ENCODE results near the gene UNC5C.
A peak's percentile ranks its signal among the peaks of the same experiment; 100 is the strongest.
"Not testable (repeated sequence)": the region's sequence is repeated elsewhere in the genome, so short reads cannot be mapped to it uniquely, and the experiment has no call there.

The UNC5C gene

DNA sequence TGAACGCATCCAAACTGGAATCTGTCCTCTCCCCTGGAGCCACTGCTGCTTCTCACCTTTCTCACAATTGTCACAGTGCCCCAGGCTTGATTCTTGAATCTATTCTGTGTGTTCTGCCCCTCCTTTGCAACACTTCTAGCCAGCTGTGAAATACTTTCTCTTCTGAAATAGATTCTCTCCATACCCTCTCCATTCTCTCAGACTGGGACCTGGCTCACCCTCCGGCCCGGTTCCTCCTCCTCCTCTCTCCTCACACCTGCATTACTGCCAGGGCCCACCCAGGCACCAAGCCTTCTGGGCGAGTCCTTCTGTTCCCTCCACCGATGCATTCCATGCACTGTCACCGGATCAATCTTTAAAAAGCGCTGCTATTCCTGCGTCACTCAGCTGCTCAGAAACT is 336.1 kb downstream of the UNC5C start:
- no peak for DNase-seq

- DNase-seq: no peak
Observed at GRCh38 chr4:95209927-95210326, 338.8 kb downstream of the UNC5C start.

DNA sequence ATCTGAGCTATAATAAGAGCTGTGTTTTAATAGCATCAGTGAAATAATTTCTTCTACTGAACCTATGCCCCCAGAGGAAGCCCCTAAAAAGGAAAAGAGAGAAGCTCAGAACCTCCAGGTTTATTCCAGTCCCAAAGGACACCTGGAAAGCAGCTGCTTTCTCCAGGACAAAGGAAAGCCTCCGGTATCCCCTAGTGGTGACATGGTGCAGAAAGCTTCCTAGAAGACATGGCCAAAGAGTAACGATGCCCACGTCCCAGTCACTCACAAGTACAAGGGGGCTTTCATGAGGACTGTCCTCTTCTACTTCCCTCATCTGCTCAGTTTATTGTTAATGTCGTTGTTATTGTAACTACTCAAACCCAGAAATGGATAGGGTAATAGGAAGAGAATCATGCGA is 343.9 kb downstream of the UNC5C start:
- no peak for DNase-seq

DNA sequence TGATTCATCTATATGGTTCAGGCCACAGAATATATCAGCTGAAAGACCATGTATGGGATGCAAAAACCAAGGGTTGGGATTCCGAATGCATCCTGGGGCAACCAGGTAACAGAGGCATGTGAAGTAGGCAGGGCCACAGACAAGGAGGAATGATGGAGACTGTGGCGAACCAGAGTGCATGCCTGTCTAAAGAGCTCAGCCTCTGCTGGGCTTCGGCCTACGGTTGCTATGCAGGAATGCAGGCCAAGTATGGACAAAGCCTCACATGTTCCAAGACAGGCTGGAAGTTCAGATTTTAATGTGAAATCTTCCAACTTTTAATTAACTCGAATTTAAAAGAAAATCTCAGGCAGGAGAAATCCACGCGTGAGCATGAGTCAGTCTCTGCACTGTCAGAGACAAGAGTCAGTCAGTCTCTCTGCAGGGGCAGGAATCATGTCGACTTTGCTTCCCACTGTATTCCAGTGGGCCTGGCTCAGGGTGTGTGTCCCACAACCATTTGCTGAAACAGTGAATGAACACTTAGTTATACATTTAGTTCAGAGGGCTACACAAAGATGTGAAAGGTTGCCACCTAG is 344.4 kb downstream of the UNC5C start:
- no peak for DNase-seq

DNA sequence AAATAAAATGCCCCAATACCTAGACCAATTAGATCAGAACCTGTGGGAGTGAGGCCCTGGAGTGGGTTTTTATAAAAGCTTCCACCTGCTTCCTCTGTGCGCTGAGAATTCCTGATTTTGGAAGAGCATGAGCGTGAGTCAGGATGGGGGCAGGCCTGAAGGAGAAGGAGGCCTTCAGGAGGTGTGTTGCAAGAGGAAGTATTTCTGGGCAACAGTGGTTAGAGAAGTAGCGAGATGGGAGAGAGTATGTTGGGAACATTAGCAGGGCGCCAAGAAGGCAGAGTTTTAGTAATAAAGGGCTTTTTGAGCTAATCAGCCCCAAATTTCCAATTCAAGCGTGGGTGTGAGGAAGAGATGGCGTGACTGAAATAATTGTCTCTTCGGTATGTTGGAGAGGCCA is 349.8 kb downstream of the UNC5C start:
- no peak for DNase-seq

GRCh38 chr4:95197353-95197752 is 351.4 kb downstream of the UNC5C start:
- no peak for DNase-seq

DNA sequence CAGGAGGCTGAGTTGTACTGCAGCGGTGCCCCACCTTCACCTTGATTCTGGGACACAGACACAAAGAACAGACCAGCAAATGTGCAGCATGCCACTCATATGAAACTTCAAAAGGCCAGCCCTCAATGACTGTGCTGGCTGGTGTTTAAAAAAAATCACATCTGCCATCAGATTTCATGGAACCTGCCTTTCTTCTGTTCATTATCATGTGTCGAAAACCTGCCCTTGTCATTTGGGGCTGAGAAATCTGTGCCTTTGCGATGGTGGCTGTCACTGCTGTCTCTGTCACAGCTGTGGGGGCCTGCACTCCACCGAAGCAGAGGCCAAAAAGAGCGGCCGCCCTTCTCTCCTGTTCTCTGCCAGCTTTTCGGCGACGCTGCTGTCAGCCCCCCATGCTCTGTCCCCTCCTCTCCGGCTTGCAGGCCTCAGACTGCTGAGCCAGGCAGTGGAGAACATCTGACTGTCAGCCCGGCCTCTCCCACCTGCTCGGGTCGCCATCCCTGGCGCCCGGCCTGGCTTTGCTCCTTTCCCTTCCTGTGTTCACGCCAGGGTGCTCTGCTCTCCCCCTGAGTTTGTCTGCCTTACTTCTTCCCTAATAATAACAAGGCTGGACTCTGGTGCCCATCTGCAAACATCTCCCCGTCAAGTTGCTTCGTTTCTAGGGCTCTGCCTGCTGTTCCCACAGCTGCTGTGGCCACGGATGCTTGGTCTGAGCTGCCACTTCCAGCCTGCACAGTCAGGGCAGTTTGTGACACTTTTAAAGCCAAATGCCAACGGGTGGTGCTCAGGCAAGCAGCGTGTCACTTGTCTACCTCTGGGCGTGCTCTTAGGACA is 355.2 kb downstream of the UNC5C start:
- DNase-seq: no peak

DNA sequence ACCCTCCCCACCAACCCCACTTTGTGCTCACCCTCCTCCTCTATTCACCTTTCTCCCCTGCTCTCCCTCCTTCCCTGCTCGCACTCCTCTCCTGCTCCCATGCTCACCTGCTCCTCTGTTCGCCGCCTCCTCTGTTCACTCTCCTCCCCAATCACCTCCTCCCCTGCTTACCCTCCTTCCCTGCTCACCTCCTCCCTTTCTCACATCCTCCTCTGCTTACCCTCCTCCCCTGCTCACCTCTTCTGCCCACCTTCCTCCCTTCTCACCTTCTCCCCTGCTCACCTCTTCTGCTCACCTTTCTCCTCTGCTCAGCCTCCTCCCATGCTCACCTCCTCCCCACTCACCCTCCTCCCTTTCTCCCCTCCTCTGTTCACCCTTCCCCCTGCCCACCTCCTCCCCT is 357.2 kb downstream of the UNC5C start:
- no peak for DNase-seq

GRCh38 chr4:95190751-95191436 is 357.9 kb downstream of the UNC5C start:
- no peak for DNase-seq

- DNase-seq: no peak
Observed at GRCh38 chr4:95188701-95189370, 359.9 kb downstream of the UNC5C start.

- DNase-seq: no peak
Observed at GRCh38 chr4:95186666-95187065, 362.1 kb downstream of the UNC5C start.

- DNase-seq: no peak
Observed at GRCh38 chr4:95183656-95184408, 364.9 kb downstream of the UNC5C start.

DNA sequence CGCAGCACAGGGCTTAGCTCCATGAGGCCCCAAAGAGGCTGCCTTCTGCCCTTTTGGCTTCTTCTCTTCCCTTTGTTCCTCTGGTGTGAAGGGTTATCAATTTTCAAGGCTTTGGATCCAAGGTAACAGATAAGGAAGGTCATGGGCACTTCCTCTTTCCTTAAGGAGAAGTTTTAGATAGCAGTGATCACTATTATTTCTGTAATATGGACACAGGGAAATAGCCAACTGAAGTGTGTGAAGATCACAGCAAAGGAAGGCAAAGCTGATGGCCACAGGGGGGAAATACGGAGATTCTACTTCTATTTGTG is 366.8 kb downstream of the UNC5C start:
- DNase-seq: no peak

GRCh38 chr4:95181243-95181995 is 367.4 kb downstream of the UNC5C start:
- DNase-seq: no peak

DNA sequence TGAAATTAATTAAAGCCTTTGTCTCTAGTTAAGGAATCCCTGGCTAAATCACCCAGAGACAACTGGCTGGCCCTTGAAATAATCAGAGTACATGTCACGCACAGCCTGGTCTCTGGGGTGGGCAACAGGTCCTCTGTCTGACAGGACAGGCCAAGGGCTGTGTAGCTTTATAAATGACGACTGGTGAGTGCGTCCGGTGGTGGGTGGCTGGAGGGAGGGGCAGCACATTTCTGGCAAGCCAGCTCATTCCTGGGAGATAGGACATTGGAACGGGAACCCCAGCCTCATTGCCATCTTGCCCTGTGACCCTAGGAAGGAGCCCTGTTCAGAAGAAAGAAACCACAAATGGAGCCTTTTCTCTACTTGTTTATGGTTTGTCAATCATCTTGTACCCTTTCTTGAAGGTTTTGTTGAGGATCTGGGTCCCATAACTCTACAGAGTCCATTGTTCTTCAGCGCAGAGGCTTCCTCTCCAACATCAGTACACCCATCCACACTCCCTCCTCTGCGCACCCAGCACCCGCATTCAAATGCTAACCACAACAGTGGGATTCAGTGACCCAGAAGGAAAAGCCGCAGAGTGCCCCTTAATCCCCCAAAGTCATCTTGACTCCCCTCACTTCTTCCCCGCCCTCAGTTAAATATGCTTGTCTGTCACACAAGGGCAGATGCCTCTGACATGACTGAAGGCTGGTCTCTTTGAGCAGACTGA is 368.1 kb downstream of the UNC5C start:
- no peak for DNase-seq

GRCh38 chr4:95178938-95179337 is 369.8 kb downstream of the UNC5C start:
- DNase-seq: no peak

- not testable (repeated sequence) for DNase-seq
Observed at GRCh38 chr4:95171377-95171776, 377.4 kb downstream of the UNC5C start.

DNA sequence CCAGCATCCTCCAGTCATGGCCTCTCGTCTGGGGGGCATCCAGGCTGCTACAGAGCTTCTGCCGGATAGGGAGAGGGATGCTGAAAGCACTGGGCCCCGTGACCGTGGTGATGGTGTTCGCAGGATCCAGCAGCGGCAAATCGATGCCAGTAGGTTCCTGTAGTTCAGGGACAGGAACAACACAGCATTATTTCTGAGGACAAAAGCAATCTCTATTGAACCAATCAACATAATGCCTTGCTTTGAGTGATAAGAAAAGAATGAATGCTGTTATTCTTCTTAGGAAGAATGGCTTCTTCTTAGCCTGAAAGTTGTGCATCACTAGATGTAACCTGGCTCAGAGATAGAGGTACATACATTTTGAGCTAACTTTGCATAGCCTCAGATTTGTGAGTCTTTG is 378.6 kb downstream of the UNC5C start:
- no peak for DNase-seq

- no peak for DNase-seq
Observed at GRCh38 chr4:95167805-95168204, 381.0 kb downstream of the UNC5C start.

- DNase-seq: peak; percentile 36
Observed at GRCh38 chr4:95165926-95166524, 382.7 kb downstream of the UNC5C start.

DNA sequence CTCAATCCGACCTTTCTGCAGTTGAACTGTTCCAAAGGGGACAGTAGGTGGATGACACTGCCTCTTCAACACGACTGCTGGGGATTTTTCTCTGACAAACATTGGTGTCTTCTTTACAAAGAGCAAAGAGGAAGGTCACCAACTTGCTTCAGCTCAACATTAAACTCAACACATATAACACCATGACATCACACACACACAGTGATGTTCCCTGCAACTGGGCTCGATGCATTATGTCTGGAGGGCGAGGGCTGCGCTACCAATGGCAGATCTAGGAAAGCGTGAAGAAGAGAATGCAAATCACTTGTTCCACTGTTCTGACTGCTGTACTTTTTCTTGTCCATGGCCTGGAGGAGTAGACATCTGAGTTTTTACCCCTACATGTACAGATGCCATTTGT is 385.9 kb downstream of the UNC5C start:
- DNase-seq: no peak

Data from femur (tissue), 1 donor.